Posterior vena cava (tissue), 2 donors: ENCODE measurements around the gene NFIX. TPM values are rescaled to one million over a fixed set of nuclear protein-coding genes. Genes with fewer than 3 reads are reported as not detected.
"Not testable (repeated sequence)": the region's sequence is repeated elsewhere in the genome, so short reads cannot be mapped to it uniquely, and the experiment has no call there.

Experiments
- DNase-seq: peaks from one replicate; pipeline ENCODE4 v3.0.0-alpha.2; 2020; ENCODE audit warnings: low spot score
- intact Hi-C, 2 donors: fragments of 100-400 bp; cut with DNase I; formaldehyde crosslinking; loops; one replicate each; pipeline versions ENCODE4 v1.14.1 to v1.14.2; 2022 to 2023
- total RNA-seq, 2 donors: library from RNA; stranded (reverse); fragmentation: NEBNext Ultra II Directional; extraction: Animal tissue kit (Norgen Biotek cat#: 25700); gene quantifications; one replicate each; pipeline ENCODE4 v1.2.1, GENCODE V29; 2021
- donor health status: DM: yes; HTN: yes; CAD: no.
- donor health status: DM: yes; HTN: yes; CAD: no.

Gene NFIX
- total RNA-seq, 2 donors from 2014 or later, result 242 to 327 TPM

DNA sequence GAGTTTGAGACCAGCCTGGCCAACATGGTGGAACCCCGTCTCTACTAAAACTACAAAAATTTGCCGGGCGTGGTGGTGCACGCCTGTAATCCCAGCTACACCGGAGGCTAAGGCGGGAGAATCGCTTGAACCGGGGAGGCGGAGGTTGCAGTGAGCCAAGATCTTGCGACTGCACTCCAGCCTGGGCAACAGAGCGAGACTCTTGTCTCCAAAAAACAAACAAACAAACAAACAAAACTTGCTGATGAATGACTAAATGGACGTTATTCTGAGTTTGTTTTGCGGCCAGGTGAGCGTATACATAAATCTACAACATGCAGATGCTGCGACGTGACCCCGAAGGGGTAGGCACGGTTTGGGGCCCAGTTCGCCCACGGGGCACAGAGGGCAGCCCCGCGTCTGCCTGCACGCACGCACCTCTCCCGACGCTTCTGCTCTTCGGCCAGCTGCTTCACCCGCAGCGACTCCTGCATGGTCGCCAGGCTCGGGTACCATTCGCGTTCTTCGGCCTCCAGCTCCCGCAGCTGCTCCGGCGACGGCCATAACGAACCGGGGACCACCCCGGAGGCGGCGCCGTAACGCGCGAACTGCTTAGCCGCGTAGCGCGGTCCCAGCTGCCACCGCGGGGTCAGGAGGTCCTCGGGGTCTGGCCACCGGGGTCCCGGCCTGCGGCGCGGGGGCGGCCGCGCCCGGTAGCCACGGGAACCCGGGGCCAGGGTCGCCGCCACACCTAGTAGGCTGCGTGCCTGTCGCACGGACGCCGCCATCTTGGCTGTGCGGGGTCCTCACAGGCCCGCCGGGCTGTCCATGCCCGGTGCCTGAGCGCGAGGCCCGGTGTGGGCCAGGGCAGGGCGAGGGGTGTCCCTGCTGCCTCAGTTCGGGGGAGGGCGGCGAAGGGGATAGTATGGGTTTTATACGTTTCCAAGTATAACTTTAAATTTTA lies 38.6 kb upstream of the NFIX start, which contains the start of gene GADD45GIP1:
GADD45GIP1 (minus strand) TSS at position 778 of the 943 bp plus-strand sequence; CDS start at position 767, 11 bp downstream.
- DNase-seq, result peak; percentile 93
- intact Hi-C loops, result no loop called here

DNA sequence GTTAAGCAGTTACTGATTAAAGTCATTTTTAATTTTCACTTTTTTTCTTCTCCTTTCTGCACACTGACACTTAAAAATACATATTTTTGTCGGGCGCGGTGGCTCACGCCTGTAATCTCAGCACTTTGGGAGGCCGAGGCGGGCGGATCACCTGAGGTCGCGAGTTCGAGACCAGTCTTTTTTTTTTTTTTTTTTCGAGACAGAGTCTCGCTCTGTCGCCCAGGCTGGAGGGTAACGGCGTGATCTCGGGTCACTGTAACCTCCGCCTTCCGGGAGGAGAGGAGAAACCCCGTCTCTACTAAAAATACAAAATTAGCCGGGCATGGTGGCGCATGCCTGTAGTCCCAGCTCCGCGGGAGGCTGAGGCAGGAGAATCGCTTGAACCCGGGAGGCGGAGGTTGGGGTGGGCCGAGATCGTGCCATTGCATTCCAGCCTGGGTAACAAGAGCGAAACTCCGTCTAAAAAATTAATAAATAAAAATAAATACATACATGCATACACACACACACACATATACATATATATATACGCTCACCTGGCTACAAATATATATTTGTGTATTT lies 37.8 kb upstream of the NFIX start:
- DNase-seq, intact Hi-C loops: not testable (repeated sequence)

DNA sequence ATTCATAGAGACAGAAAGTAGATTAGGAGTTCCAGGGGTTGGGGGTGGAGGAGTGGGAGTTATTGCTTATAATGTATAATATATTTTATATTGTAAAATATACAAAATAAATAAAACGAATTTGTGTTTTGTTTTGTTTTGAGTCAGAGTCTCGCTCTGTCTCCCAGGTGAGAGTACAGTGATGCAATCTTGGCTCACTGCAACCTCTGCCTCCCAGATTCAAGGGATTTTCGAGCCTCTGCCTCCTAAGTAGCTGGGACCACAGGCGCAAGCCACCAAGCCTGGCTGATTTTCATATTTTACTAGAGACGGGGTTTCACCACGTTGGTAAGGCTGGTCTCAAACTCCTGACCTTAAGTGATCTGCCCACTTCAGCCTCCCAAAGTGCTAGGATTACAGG lies 35.8 kb upstream of the NFIX start:
- intact Hi-C loops, result no loop called here
- no peak for DNase-seq

DNA sequence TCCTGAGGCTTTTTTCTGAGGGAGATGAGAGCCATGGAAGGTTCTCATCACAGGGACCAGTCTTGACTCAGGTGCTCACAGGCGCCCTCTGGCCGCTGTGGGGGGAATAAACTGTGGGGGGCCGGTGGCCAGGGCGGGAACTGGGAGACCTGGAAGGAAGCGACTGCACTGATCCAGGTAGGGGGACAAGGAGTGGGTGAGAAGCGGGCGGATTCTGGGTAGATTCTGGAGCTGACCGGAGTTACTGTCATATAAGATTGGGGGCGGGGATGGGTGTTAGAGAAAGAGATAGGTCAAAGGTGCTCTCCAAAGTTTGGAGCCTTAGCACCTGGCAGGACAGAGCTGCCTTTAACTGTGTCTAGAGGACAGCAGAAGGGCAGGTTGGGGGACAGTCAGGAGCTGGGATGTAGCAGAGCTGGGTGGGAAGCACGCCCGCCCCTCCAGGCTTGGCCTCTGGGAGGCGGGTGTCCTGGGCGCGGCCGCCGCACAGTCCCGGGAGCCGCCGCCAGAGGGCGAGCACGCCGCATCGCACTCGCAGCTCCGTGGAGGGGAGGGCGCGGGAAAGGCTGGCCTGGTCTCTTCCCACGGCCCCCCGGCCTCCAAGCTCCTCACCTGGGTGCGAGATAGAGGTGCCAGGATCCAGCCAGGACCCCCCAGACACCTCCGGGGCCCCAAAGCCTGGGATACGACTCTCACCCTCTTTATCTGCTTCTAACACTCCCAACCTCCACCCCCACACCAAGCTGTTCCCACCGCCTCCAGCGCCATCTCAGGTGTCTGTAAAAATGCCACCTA lies 30.1 kb upstream of the NFIX start:
- peak; percentile 93 for DNase-seq
- intact Hi-C loops, result no loop called here

DNA sequence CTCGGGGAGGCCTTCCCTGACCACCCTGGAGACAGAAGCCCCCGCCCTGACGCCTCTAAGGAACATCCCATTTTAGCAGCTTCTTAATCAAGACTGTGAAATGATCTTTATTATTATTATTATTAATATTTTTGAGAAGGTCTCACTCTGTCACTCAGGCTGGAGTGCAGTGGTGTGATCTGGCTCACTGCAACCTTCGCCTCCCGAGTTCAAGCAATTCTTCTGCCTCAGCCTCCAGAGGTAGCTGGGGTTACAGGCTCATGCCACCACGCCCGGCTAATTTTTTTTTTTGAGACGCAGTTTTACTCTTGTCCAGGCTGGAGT lies 29.5 kb upstream of the NFIX start:
- intact Hi-C loops, result no loop called here
- DNase-seq, result no peak

DNA sequence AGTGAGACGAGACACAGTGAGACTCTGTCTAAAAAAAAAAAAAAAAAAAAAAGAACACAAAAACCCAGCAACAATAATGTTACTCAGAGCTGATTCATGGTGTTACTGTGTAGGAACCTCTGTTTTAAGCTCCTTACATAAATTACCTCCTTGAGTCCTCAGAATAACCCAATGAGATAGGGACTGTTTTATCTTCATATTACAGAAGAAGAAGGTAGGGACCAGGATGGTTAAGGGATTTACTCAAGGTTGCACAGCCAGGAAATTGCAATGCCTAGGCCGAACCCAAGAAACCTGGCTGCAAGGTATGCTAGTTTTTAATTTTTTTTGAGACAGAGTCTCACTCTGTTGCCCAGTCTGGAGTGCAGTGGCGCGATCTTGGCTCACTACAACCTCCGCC lies 27.4 kb upstream of the NFIX start:
- intact Hi-C loops, result no loop called here

DNA sequence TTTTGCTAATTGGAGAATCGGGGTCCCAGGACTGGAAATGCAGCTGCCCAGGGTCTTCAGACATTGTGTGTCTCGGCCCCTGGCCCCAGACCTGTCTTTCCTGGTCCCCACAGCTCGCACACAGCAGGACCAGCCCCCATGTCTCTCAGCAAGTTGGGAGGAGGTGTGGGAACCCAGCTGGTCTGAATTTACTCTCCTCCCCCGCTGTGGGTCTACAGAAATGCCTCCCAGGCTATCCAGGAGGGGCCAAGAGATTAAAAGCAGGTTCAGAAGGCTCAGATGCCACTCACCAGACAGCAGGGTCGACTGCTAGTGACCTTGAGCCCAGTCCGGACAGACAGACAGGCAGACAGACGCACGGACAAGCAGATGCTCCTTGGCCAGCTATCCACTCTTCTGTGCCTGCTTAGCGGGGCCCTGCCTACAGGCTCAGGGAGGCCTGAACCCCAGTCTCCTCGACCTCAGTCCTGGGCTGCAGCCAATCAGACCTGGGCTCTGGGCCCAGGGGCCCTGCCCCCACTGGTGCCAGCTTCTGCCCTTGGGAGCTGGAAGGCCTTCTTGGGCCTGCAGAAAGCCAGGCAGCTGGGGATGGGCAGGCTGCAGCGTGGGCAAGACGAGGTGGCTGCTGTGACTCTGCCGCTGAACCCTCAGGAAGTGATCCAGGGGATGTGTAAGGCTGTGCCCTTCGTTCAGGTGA lies 25.8 kb upstream of the NFIX start, which contains the start of gene DAND5:
DAND5 (plus strand) TSS at position 285 of the 697 bp plus-strand sequence; CDS start at position 370, 85 bp downstream.
- DNase-seq, result no peak
- intact Hi-C loops, result no loop called here

More for the DNA sequence above, 27.4 kb upstream of the NFIX start:
- no peak for DNase-seq

DNA sequence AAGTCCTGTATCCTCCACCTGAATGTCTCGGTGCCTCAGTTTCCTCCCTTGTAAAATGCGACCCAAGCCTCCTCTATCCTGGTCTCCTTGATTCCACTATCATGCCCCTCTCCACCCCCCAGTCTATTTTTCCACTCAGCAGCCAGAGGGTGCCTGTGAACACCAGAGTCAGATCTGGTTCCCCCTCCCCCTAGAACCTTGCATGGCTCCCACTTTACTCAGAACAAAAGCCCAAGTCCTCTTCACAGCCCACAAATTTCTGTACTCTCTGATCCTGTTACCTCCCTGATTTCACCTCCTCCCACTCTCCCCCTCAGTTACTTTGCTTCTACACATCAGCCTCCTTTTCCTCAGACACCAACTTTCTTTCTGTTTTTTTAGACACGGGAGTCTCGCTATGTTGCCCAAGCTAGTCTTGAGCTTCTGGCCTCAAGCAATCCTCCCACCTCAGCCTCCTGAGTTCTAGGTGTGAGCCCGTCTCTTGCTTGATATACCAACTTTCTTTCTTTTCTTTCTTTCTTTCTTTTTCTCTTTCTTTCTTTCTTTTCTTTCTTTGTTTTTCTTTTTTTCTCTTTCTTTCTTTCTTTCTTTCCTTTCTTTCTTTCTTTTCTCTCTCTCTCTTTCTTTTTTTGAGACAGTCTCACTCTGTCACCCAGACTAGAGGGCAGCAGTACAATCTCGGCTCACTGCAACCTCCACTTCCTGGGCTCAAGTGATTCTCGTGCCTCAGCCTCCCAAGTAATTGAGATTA lies 25.0 kb upstream of the NFIX start:
- no peak for DNase-seq
- intact Hi-C loops, result no loop called here

DNA sequence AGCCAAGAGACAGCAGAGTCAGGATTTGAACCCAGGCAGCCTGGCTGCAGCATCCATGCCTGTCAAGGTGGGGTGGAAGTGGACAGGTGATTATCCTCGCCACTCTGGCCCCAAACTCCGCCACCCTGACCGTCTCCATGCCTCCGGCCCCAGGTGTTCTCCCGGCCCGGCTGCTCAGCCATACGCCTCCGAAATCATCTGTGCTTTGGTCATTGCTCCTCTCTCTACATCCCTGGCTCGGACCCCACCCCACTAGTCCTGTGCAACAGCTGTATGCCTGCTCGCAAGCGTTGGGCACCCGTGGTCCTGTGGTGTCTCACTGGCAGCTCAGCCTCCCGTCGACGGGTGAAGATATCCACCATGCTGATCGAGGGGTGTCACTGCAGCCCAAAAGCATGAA lies 22.0 kb upstream of the NFIX start:
- intact Hi-C loops, result no loop called here
- DNase-seq, result no peak

DNA sequence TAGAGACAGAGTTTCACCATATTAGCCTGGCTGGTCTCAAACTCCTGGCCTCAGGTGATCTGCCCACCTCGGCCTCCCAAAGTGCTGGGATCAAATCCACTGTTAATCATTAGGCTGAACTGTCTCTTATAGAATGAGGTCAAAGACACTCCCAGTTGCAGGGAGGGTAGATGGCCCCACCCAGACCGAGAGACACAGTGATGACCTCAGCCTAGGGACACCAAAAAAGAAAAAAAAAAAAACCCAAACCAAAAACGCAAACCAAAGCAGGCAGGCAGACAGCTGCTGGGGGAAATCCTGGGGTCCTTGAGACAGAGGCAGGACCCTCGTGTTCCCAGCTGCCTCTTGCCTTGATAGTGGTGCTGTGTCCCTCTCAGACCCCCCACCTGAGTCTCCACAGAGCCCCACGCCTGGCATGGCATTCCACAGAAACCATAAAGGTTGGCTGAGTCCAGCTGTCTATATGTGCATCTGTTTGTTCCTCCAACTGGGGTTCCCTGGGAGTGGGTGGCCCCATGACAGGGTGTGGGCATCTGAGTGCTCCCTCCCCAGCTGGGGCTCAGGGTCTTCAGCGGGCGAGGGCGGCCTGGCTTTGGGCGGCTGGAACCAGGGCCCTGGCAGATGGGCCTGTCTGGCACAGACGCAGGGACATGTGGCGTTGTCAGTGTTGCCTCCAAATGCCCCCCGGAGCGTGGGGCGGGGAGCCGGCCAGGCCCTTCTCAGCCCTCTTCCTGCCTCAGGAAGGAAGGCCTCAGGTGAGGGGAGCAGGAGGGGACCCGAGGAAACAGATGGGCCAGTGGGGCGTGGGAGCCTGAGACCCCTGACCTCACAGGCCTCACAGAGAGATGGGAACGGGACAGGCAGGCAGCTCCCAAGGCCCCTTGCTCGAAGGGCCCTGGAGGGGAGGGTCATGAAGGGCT lies 20.7 kb upstream of the NFIX start:
- DNase-seq, result no peak
- intact Hi-C loops, result loop anchor here (5.0 kb wide), 3 partner anchors 288 to 1113 kb away; partner anchors contain the start of gene C19orf67 (in 1 of the 2)

DNA sequence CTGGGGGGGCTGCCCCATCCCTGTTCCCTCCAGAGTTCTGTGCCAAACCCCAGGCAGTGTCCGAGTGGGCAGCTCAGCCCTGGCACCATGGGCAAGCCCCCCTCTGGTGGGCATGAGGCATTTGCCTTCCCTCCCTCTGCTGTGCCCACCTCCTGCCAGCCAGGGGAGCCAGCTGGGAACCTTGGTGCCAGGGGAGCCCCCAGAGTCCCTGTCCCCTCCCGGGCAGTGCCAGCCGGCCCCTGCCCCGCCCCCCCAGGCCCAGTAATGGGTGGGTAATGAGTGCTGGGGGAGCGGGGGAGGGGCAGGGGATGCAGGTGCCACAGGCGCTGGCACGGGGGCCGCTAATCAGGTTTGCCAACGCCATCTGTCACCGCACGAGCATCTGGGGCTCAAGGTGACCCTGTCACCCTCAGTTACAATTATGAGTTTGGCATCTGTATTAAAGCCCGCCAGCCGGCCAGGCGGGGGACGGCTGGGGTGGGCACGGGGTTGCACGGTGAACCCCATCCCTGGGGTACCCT lies 20.0 kb upstream of the NFIX start:
- intact Hi-C loops, result loop anchor here (5.0 kb wide), 3 partner anchors 287 to 1112 kb away; partner anchors contain the start of gene C19orf67 (in 1 of the 2)
- DNase-seq, result no peak

DNA sequence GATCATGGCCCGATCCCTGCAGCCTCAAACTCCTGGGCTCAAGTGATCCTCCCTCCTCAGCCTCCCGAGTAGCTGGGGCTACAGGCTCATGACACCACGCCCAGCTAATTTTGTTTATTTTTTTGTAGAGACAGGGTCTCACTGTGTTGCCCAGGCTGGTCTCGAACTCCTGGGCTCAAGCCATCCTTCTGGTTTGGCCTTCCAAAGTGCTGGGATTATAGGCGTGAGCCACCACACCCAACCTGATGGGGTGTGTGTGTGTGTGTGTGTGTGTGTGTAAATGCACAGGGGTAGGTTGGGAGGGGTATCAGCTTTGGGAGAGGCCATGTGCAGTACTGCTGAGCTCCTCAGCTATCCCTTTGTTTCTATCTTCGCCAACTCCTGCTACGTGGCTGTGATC lies 19.2 kb upstream of the NFIX start:
- DNase-seq, result not testable (repeated sequence)
- intact Hi-C loops, result loop anchor here (5.0 kb wide), 3 partner anchors 286 to 1111 kb away; partner anchors contain the start of gene C19orf67 (in 1 of the 2)

DNA sequence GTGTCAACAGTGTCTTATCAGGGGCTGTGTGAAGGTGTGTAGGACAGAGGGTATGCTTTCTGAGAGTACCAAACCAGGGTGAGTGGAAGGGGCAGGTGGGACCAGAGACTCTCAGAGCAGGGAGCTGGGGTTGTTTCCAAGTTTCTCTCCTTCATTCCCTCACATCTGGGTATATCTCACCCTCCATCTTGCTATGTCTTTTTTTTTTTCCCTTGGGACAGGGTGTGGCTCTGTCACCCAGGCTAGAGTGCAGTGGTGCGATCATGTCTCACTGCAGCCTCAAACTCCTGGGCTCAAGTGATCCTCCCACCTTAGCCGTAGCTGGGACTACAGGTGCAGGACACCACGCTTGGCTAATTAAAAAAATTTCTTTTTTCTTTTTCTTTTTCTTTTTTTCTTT lies 15.3 kb upstream of the NFIX start:
- intact Hi-C loops, result loop anchor here (5.0 kb wide), 4 partner anchors 117 to 1107 kb away; partner anchors contain the start of gene C19orf67 (in 1 of the 2)
- no peak for DNase-seq

DNA sequence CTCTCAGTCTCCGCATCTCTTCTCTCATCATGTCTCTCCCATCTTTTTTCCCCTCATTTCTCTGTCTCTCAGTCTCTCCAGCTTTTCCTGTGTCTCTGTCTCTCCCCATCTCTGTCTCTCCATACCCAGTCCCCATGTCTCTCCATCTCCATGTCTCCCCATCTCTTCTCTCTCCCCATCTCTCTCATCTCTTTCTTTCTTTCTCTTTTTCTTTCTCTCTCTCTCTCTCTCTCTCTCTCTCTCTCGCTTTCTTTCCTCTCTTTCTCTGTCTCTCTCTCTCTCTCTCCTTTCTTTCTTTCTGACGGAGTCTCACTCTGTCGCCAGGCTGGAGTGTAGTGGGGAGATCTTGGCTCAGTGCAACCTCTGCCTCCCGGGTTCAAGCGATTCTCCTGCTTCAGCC lies 12.6 kb upstream of the NFIX start:
- no peak for DNase-seq
- intact Hi-C loops, result loop anchor here in 1 of 2 donors (5.0 kb wide), 1 partner anchor 115 kb away; no protein-coding TSS in a partner anchor

DNA sequence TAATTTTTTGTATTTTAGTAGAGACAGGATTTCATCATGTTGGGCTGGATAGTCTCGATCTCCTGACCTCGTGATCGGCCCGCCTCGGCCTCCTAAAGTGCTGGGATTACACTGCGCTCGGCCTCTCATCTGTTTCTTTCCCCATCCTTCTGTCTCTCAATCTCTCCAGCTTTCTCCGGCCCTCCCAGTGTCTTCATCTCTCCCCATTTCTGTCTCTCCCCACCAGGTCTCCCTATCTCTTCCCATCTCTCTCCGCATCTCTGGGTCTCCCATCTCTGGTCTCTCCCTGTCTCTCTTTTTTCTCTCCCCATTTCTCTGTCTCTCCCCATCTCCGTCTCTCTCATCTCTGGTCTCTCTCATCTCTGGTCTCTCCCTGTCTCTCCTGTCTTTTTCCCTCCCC lies 12.2 kb upstream of the NFIX start:
- intact Hi-C loops, result loop anchor here in 1 of 2 donors (5.0 kb wide), 1 partner anchor 114 kb away; no protein-coding TSS in a partner anchor
- DNase-seq, result no peak

DNA sequence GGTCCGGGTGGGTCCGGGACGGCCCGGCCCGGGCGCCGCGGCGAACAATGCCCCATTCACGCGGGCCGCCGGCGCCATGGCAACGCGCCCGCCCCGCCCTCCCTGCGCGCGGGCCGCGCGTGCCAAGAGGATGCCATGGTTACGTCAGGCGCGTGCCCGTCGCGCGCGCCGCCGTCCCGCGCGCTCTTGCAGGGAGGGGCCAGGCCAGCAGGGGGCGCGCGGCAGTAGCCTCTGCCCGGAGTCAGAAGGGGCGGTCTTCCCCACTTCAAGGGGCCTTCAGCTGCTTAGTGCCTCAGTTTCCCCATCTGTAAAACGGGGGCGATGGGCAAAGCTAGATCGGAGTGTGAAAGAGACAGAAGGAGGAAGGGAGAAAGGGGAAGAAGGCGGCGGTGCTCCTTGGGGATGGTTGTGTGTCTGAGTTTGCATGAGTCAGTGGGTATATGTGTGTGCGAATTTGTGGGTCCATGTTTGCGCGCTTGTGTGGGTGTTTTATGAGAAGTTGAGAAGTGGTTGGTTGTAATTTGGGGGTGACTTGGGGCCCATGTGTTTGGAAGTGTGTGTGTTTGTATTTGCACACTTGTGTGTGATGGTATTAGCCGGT lies 11.6 kb upstream of the NFIX start:
- intact Hi-C loops, result loop anchor here (2.0 to 5.0 kb wide), 2 partner anchors 111 to 114 kb away; no protein-coding TSS in a partner anchor
- peak; percentile 93 for DNase-seq
